Uterus (tissue), 2 donors: ENCODE results near the gene MAP4K3.

Source experiments
- POLR2A ChIP-seq, 2 donors: fragments of 450-650 bp; IDR thresholded peaks; one replicate each; pipeline ENCODE4 v1.6.1; 2016; ENCODE audit warnings: antibody characterized with exemption in 2 of 2, mild to moderate bottlenecking in 1 of 2, moderate library complexity in 1 of 2
- TF ChIP-seq, protein P1 (sequence below), 4 experiments: fragments of 200-600 bp in 2 of 4; fragments of 450-650 bp in 2 of 4; sonication (generic) in 2 of 4; IDR thresholded peaks; one replicate each; pipeline ENCODE4 v1.5.1; 2016 to 2019; ENCODE audit warnings: antibody characterized with exemption in 4 of 4, mild to moderate bottlenecking in 2 of 4, moderate library complexity in 1 of 4

DNA sequence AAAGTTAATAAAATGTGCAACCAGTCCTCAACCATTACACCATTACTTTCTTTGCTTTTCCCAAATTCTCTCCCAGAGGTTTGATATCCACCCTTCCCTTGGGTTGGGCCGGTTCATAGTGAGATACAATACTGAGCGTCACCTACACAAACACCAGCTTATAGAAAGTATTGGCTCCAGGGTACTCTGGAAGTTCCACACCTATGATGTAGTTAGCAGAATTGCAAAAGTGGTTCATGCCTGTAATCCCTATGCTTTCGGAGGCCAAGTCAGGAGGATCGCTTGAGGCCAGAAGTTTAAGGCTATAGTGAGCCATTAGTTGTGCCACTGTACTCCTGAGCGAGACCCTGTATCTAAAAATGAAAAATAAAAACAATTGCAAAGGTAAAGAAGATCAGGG lies 15.3 kb upstream of the MAP4K3 start:
- TF ChIP-seq, protein P1, sequence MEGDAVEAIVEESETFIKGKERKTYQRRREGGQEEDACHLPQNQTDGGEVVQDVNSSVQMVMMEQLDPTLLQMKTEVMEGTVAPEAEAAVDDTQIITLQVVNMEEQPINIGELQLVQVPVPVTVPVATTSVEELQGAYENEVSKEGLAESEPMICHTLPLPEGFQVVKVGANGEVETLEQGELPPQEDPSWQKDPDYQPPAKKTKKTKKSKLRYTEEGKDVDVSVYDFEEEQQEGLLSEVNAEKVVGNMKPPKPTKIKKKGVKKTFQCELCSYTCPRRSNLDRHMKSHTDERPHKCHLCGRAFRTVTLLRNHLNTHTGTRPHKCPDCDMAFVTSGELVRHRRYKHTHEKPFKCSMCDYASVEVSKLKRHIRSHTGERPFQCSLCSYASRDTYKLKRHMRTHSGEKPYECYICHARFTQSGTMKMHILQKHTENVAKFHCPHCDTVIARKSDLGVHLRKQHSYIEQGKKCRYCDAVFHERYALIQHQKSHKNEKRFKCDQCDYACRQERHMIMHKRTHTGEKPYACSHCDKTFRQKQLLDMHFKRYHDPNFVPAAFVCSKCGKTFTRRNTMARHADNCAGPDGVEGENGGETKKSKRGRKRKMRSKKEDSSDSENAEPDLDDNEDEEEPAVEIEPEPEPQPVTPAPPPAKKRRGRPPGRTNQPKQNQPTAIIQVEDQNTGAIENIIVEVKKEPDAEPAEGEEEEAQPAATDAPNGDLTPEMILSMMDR (IDR thresholded peaks at IDR 0.05) = no peak
- TF ChIP-seq POLR2A (IDR thresholded peaks at IDR 0.05) = no peak
